ENCODE data around the gene RSPH10B2. TPM values are rescaled to one million over a fixed set of nuclear protein-coding genes. Genes with fewer than 3 reads are reported as not detected.
"Not testable (repeated sequence)": the region's sequence is repeated elsewhere in the genome, so short reads cannot be mapped to it uniquely, and the experiment has no call there.

Gene RSPH10B2
- total RNA-seq, 1 experiment from 2014 or later, result 0.33 TPM

DNA sequence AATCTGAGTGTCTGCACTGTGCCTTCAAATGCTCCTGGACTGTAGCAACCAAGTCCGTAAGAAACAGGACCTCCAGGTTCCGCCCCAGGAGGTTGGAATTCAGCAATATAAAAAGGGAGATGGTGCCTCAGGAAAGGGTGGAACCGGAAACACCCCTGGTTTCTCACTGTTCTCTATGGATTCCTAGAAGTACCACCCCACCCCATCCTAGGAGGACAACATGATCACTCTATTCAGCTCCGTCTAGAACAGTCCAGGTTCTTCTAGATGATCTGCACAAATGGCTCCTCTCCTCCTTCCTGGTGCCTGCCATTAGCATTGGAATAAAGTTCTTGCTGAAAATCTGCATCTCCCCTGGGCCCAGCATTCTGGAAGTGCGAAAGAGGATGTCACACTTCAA, 39.5 kb upstream of the RSPH10B2 start:
- peaks cover 0 to 3% of the 10 kb centered on the region in 2 experiments; a peak in 1 of 4 replicates for H3K4me1 Mint-ChIP-seq
- Histone ChIP-seq H3K23me2 (ENCODE audit: insufficient read length, low read depth, low read length, poor library complexity, severe bottlenecking) (no peaks in the 10 kb centered on the region), H3K9ac (ENCODE audit: extremely low read depth, insufficient read length, low read length) (no peak overlapping the region), H3K23ac (ENCODE audit: insufficient read length, low read depth, low read length) (no peak overlapping the region), H2BK15ac (ENCODE audit: low read depth, low read length) (no peak overlapping the region), H4K91ac (ENCODE audit: insufficient read length, low read depth, low read length) (no peak overlapping the region), H3K18ac (ENCODE audit: insufficient read length, low read depth, low read length) (no peak overlapping the region), H4K20me1 (ENCODE audit: control insufficient read depth, insufficient read depth, insufficient read length) (no peaks in the 10 kb centered on the region), H3K4ac (ENCODE audit: low read depth, low read length) (no peak overlapping the region), H4K8ac (replicated peaks; ENCODE audit: insufficient read length, low read depth, low read length) (no peak overlapping the region), H3K4me1 (ENCODE audit: insufficient read depth, low read length) (no peaks in the 10 kb centered on the region), H3K9me3 (ENCODE audit: control insufficient read depth, low read depth, low read length) (no peaks in the 10 kb centered on the region), H3K56ac (ENCODE audit: insufficient read length, low read depth, low read length) (no peak overlapping the region), H2BK5ac (ENCODE audit: insufficient read length, low read length) (no peak overlapping the region), H2BK12ac (ENCODE audit: insufficient read length, low read depth, low read length) (no peak overlapping the region), H3K79me1 (ENCODE audit: insufficient read depth, low read depth, low read length, poor library complexity, severe bottlenecking) (no peaks in the 10 kb centered on the region), H4K5ac (ENCODE audit: insufficient read length, low read depth, low read length) (no peak overlapping the region), H3K27me3 (ENCODE audit: insufficient read depth, low read length) (no peaks in the 10 kb centered on the region), H3T11ph (ENCODE audit: low read length) (no peak overlapping the region), H3K4me2 (ENCODE audit: insufficient read depth, insufficient read length, low read length) (no peak overlapping the region), H3K27ac (ENCODE audit: insufficient read length, low read depth, low read length) (no peak overlapping the region), H2AK5ac (ENCODE audit: insufficient read length, low read length) (no peak overlapping the region), H3K14ac (ENCODE audit: insufficient read depth, low read length) (no peak overlapping the region), H2BK120ac (ENCODE audit: low read depth, low read length, poor library complexity, severe bottlenecking) (no peak overlapping the region), H3K79me2 (ENCODE audit: insufficient read depth, low read length) (no peaks in the 10 kb centered on the region), H2AFZ (ENCODE audit: low read length) (no peak overlapping the region), H2BK20ac (ENCODE audit: low read depth, low read length, poor library complexity, severe bottlenecking) (no peak overlapping the region)
- H3K27ac Mint-ChIP-seq, result no peak overlapping the region
- TF ChIP-seq, protein P1, sequence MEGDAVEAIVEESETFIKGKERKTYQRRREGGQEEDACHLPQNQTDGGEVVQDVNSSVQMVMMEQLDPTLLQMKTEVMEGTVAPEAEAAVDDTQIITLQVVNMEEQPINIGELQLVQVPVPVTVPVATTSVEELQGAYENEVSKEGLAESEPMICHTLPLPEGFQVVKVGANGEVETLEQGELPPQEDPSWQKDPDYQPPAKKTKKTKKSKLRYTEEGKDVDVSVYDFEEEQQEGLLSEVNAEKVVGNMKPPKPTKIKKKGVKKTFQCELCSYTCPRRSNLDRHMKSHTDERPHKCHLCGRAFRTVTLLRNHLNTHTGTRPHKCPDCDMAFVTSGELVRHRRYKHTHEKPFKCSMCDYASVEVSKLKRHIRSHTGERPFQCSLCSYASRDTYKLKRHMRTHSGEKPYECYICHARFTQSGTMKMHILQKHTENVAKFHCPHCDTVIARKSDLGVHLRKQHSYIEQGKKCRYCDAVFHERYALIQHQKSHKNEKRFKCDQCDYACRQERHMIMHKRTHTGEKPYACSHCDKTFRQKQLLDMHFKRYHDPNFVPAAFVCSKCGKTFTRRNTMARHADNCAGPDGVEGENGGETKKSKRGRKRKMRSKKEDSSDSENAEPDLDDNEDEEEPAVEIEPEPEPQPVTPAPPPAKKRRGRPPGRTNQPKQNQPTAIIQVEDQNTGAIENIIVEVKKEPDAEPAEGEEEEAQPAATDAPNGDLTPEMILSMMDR (conservative IDR thresholded peaks at IDR 0.05), result no peak
- peaks cover 39% of the 10 kb centered on the region for H3K27me3 Mint-ChIP-seq (ENCODE audit: low read depth)
- H3K4me3 Mint-ChIP-seq, result no peak overlapping the region
- peaks cover 0 to 10% of the 10 kb centered on the region in 2 experiments; a peak in 1 of 5 replicates for H3K9me3 Mint-ChIP-seq
- DNase-seq, result no peak
- H3K36me3 Mint-ChIP-seq (ENCODE audit: insufficient read depth in 1 of 3, low read depth in 3 of 3), result no peaks in the 10 kb centered on the region
- no CpG with 5 or more reads among the region's 5 CpGs for WGBS (ENCODE audit: extremely low coverage, insufficient read length, low lambda C conversion rate)

DNA sequence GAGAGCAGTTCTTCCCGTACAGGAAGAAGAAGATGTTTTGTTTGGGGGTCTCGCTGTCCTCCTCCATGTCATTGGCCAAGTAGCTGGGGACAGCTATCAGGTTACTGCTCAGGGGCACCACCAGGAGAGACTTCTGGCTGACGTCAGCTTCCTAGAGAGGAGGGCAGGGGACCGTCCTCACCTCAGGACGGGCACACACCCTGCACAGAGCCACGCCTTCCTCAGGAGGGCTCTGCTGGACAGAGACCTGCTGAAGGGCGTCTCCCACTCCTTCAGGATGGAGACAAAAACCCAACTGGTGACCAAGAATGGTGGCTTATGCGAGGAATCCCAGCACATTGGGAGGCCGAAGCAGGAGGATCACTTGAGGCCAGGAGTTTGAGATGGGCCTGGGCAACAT, 38.0 kb upstream of the RSPH10B2 start:
- not testable (repeated sequence) for H2BK120ac ChIP-seq (ENCODE audit: low read depth, low read length, poor library complexity, severe bottlenecking); H3K27ac Mint-ChIP-seq; H4K5ac ChIP-seq (ENCODE audit: insufficient read length, low read depth, low read length); H4K8ac ChIP-seq (replicated peaks; ENCODE audit: insufficient read length, low read depth, low read length); H4K20me1 ChIP-seq (ENCODE audit: control insufficient read depth, insufficient read depth, insufficient read length); H2BK5ac ChIP-seq (ENCODE audit: insufficient read length, low read length); H2BK12ac ChIP-seq (ENCODE audit: insufficient read length, low read depth, low read length); H2BK20ac ChIP-seq (ENCODE audit: low read depth, low read length, poor library complexity, severe bottlenecking); H3K79me2 ChIP-seq (ENCODE audit: insufficient read depth, low read length); H3K9ac ChIP-seq (ENCODE audit: extremely low read depth, insufficient read length, low read length); H3K56ac ChIP-seq (ENCODE audit: insufficient read length, low read depth, low read length); H3K9me3 ChIP-seq (ENCODE audit: control insufficient read depth, low read depth, low read length); H3K27me3 ChIP-seq (ENCODE audit: insufficient read depth, low read length); H3K36me3 Mint-ChIP-seq (ENCODE audit: insufficient read depth in 1 of 3, low read depth in 3 of 3); H3K4me3 Mint-ChIP-seq; H3K18ac ChIP-seq (ENCODE audit: insufficient read length, low read depth, low read length); H3K4me2 ChIP-seq (ENCODE audit: insufficient read depth, insufficient read length, low read length); H3K4ac ChIP-seq (ENCODE audit: low read depth, low read length); H4K91ac ChIP-seq (ENCODE audit: insufficient read length, low read depth, low read length); H3T11ph ChIP-seq (ENCODE audit: low read length); H3K9me3 Mint-ChIP-seq; H3K27ac ChIP-seq (ENCODE audit: insufficient read length, low read depth, low read length); H3K4me1 ChIP-seq (ENCODE audit: insufficient read depth, low read length); H3K79me1 ChIP-seq (ENCODE audit: insufficient read depth, low read depth, low read length, poor library complexity, severe bottlenecking); H2BK15ac ChIP-seq (ENCODE audit: low read depth, low read length); H3K23me2 ChIP-seq (ENCODE audit: insufficient read length, low read depth, low read length, poor library complexity, severe bottlenecking); H2AFZ ChIP-seq (ENCODE audit: low read length); DNase-seq; H3K23ac ChIP-seq (ENCODE audit: insufficient read length, low read depth, low read length); H2AK5ac ChIP-seq (ENCODE audit: insufficient read length, low read length); H3K14ac ChIP-seq (ENCODE audit: insufficient read depth, low read length)
- WGBS (ENCODE audit: extremely low coverage, insufficient read length, low lambda C conversion rate), result no CpG with 5 or more reads among the region's 9 CpGs
- H3K4me1 Mint-ChIP-seq, result peaks cover 8 to 13% of the 10 kb centered on the region in 2 experiments; a peak in 2 of 4 replicates
- peaks cover 39% of the 10 kb centered on the region for H3K27me3 Mint-ChIP-seq (ENCODE audit: low read depth)

Data from H9 (cell line).